Lower leg skin (tissue), 3 donors: ENCODE measurements around the gene NIP7.

ENCODE experiments used
- POLR2A ChIP-seq, 2 donors: fragments of 450-650 bp; IDR thresholded peaks; one replicate each; pipeline ENCODE4 v1.6.1; 2016 to 2017; ENCODE audit warnings: antibody characterized with exemption in 2 of 2, mild to moderate bottlenecking in 1 of 2, moderate library complexity in 1 of 2
- TF ChIP-seq, protein P1 (sequence below), 3 donors: fragments of 450-650 bp; IDR thresholded peaks; one replicate each; pipeline ENCODE4 v1.5.1; 2016; ENCODE audit warnings: antibody characterized with exemption in 3 of 3, mild to moderate bottlenecking in 3 of 3, moderate library complexity in 2 of 3

DNA sequence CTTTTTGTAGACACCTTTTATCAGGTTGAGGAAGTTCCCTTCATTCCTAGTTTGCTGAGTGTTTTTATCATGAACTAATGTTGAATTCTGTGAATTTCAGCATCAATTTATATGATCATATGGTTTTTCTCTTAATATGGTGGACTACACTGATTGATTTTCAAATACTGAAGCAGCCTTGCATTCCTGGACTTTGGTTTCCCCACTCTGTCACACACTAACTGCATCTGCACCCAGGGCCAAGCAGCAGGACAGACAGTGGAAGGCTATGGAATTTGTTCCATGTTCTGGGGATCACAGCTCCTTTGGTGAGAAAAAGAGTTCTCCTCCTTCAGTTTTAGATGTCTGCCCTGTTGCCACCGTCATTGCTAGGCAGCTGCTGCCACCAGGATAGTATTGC lies 38.5 kb downstream of the NIP7 start:
- no peak for TF ChIP-seq POLR2A (IDR thresholded peaks at IDR 0.05)
- TF ChIP-seq, protein P1, sequence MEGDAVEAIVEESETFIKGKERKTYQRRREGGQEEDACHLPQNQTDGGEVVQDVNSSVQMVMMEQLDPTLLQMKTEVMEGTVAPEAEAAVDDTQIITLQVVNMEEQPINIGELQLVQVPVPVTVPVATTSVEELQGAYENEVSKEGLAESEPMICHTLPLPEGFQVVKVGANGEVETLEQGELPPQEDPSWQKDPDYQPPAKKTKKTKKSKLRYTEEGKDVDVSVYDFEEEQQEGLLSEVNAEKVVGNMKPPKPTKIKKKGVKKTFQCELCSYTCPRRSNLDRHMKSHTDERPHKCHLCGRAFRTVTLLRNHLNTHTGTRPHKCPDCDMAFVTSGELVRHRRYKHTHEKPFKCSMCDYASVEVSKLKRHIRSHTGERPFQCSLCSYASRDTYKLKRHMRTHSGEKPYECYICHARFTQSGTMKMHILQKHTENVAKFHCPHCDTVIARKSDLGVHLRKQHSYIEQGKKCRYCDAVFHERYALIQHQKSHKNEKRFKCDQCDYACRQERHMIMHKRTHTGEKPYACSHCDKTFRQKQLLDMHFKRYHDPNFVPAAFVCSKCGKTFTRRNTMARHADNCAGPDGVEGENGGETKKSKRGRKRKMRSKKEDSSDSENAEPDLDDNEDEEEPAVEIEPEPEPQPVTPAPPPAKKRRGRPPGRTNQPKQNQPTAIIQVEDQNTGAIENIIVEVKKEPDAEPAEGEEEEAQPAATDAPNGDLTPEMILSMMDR (IDR thresholded peaks at IDR 0.05): no peak
